HEK293 (cell line): ENCODE results near the gene SYNE2.

Source experiments
- CTCF ChIP-seq: fragments of 450-650 bp; formaldehyde crosslinking; IDR thresholded peaks from 2 replicates; pipeline ENCODE4 v1.5.1; 2016; ENCODE audit warnings: missing biosample characterization, missing genetic modification characterization
- MEIS1 ChIP-seq: sonication (generic); formaldehyde crosslinking; IDR thresholded peaks from 2 replicates; pipeline ENCODE4 v1.8.1; 2022; ENCODE audit warnings: missing genetic modification reagents, mild to moderate bottlenecking, borderline replicate concordance
- SP2 ChIP-seq: fragments of 450-650 bp; formaldehyde crosslinking; IDR thresholded peaks from 2 replicates; pipeline ENCODE4 v1.5.1; 2016; ENCODE audit warnings: missing biosample characterization, missing genetic modification characterization
- ZNF138 ChIP-seq: fragments of 450-650 bp; formaldehyde crosslinking; IDR thresholded peaks from 2 replicates; pipeline ENCODE4 v1.5.1; 2016; ENCODE audit warnings: missing biosample characterization, missing genetic modification characterization, borderline replicate concordance
- ZNF146 ChIP-seq: fragments of 450-650 bp; formaldehyde crosslinking; IDR thresholded peaks from 2 replicates; pipeline ENCODE4 v1.5.1; 2016; ENCODE audit warnings: missing biosample characterization, missing genetic modification characterization
- ZNF391 ChIP-seq: fragments of 450-650 bp; formaldehyde crosslinking; IDR thresholded peaks from 2 replicates; pipeline ENCODE4 v1.5.1; 2016; ENCODE audit warnings: low read depth, missing biosample characterization, missing genetic modification characterization, borderline replicate concordance
- ZNF549 ChIP-seq: fragments of 450-650 bp; IDR thresholded peaks from 2 replicates; pipeline ENCODE4 v1.5.1; 2018; ENCODE audit warnings: missing biosample characterization, missing genetic modification characterization, mild to moderate bottlenecking, inconsistent platforms, moderate library complexity
- ZNF558 ChIP-seq: fragments of 450-650 bp; formaldehyde crosslinking; IDR thresholded peaks from 2 replicates; pipeline ENCODE4 v1.5.1; 2016; ENCODE audit warnings: missing biosample characterization, missing genetic modification characterization
- ZNF623 ChIP-seq: fragments of 450-650 bp; formaldehyde crosslinking; IDR thresholded peaks from 2 replicates; pipeline ENCODE4 v1.5.1; 2016; ENCODE audit warnings: missing biosample characterization, missing genetic modification characterization
- ZNF830 ChIP-seq: fragments of 450-650 bp; IDR thresholded peaks from 2 replicates; pipeline ENCODE4 v1.5.0; 2018; ENCODE audit warnings: missing biosample characterization, missing genetic modification characterization, low read depth, mild to moderate bottlenecking, moderate library complexity

DNA sequence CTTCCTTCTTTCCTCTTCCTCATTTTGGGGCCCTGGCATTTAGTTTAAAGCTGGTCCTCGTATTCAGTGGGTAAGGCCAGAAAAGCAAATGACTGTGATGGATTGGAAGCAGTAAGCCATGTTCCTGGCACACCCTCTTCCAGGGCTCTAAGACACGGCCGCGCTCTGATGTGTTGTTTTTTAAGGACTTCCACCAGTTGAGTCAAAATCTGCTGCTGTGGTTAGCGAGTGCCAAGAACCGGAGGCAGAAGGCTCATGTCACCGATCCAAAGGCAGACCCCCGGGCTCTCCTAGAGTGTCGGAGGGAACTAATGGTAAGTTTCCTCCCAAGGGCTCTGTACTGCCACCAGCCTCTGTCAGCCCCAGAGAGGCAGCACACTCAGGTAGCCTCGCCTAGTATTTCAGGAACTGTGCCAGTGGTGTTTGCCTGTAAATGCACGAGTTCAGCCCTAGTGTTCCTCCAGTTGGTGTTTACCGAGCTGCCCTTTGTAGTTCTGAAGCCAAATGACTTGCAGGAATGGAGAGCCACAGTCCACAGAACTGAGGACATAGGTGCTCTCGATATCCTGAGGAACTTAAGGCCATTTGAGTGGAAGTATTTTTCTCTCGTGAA, 368.7 kb downstream of the SYNE2 start:
- TF ChIP-seq ZNF146 (no peak), ZNF830 (no peak), SP2 (no peak), CTCF (tag by site-specific recombination) (no peak), ZNF623 (tag by site-specific recombination) (no peak), ZNF558 (tag by site-specific recombination) (no peak), ZNF549 (no peak), ZNF391 (no peak), MEIS1 (CRISPR knock-in tag) (no peak), ZNF138 (tag by site-specific recombination) (no peak)
